DMS79 (cell line): Measurements from ENCODE around the gene RRP9.
"Not testable (repeated sequence)": the region's sequence is repeated elsewhere in the genome, so short reads cannot be mapped to it uniquely, and the experiment has no call there.

Source experiments
- DNase-seq: peaks from one replicate; lab custom pipeline; 2025; lab: John Stamatoyannopoulos, UW

The RRP9 gene, protein sequence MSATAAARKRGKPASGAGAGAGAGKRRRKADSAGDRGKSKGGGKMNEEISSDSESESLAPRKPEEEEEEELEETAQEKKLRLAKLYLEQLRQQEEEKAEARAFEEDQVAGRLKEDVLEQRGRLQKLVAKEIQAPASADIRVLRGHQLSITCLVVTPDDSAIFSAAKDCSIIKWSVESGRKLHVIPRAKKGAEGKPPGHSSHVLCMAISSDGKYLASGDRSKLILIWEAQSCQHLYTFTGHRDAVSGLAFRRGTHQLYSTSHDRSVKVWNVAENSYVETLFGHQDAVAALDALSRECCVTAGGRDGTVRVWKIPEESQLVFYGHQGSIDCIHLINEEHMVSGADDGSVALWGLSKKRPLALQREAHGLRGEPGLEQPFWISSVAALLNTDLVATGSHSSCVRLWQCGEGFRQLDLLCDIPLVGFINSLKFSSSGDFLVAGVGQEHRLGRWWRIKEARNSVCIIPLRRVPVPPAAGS

DNA sequence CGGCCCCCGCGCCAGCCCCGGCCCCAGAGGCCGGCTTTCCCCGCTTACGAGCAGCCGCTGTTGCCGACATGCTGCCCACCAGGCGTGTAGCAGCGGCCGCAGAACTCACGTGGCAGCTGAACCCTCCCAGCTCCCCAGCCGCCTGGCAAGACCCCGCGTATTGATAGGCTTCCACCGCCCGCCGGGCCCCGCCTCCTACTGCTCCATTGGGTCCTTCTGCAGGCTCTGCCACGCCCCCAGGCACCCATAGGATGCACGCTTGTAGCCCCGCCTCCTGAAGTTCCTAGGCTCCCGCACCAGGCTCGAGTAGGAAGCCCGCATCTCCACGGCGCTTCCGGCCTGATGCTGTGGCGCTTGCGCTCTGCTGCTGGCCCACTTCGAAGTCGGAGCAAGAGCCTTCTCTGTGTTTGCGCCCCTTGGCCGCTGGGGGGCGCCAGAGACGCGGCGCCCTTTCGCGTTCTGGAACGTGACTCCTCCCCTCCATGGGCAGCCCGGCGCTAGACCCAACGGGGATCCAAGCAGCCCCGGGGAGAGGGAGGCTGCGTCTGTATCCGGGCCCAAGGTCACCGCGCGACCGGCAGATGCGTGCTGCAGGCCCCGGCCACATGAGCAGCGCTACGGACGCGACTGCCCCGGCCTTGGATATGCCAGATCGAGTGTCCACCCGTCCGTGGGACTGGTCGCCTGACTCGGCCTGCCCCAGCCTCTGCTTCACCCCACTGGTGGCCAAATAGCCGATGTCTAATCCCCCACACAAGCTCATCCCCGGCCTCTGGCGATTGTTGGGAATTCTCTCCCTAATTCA, at the start of gene RRP9, which contains the start of gene PARP3:
Gene RRP9 (minus strand): TSS at position 107 of the 805 bp plus-strand sequence. CDS start 37 bp downstream, at position 70.
Gene PARP3 (plus strand): TSS at position 566 of the 805 bp plus-strand sequence. CDS start 993 bp downstream, outside the sequence.
- peak; percentile 94 for DNase-seq

DNA sequence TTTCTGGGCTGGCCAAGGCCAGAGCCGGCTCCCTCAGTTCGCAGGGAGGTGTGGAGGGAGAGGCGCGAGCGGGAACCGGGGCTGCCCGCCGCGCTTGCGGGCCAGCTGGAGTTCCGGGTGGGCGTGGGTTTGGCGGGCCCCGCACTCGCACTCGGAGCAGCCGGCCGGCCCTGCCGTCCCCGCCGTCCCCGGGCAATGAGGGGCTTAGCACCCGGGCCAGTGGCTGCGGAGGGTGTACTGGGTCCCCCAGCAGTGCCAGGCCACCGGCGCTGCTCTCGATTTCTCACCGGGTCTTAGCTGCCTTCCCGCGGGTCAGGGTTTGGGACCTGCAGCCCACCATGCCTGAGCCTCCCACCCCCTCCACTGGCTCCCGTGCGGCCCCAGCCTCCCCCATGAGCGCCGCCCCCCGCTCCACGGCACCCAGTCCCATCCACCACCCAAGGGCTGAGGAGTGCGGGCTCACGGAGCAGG, 48.8 kb upstream of the RRP9 start:
- DNase-seq, result not testable (repeated sequence)

DNA sequence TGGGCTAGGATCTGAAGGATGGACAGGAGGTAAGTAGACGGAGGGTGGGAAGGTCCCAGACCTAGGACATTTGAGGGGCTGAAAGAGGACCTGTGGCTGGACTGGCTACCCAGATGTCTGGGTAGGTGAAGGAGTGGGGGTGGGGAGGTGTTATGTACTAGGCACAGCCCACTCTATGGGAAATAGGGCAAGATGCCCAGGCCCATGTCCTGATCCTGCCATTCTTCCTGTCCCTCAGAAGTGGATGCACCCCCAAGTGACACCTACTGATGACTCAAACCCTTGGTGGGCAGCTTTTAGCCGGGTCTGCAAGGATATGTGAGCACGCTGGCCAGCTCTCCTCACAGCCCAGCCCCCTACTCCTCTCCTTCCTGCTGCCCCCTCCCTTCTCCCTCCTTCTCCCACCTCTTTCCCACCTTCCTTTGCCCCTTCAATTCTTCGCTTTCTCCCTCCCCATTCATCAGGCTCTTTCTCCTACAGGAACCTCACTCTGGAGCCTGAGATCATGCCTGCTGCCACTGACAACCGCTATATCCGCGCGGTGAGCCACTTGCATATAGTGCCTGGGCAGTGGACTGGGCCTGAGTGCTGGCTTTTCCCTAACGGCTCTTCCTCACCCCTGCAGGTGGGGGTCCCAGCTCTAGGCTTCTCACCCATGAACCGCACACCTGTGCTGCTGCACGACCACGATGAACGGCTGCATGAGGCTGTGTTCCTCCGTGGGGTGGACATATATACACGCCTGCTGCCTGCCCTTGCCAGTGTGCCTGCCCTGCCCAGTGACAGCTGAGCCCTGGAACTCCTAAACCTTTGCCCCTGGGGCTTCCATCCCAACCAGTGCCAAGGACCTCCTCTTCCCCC, 46.8 kb upstream of the RRP9 start:
- DNase-seq, result no peak

DNA sequence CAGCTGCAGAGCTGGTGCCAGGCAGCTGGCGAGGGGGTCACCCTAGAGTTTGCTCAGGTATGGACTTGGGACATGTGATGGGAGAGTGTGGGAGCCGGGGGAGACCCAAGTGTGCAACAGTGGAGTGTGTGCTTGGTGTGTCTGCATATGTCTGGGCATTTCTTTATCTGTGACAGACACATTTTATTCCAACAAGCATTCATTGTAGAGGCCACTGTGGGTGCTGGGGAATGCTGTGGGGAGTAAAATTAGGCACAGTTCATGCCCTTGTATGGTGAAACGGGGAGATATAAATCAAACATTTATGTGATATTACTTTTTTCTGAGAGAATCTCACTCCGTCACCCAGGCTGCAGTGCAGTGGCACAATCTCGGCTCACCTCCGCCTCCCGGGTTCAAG, 45.9 kb upstream of the RRP9 start:
- DNase-seq, result no peak

DNA sequence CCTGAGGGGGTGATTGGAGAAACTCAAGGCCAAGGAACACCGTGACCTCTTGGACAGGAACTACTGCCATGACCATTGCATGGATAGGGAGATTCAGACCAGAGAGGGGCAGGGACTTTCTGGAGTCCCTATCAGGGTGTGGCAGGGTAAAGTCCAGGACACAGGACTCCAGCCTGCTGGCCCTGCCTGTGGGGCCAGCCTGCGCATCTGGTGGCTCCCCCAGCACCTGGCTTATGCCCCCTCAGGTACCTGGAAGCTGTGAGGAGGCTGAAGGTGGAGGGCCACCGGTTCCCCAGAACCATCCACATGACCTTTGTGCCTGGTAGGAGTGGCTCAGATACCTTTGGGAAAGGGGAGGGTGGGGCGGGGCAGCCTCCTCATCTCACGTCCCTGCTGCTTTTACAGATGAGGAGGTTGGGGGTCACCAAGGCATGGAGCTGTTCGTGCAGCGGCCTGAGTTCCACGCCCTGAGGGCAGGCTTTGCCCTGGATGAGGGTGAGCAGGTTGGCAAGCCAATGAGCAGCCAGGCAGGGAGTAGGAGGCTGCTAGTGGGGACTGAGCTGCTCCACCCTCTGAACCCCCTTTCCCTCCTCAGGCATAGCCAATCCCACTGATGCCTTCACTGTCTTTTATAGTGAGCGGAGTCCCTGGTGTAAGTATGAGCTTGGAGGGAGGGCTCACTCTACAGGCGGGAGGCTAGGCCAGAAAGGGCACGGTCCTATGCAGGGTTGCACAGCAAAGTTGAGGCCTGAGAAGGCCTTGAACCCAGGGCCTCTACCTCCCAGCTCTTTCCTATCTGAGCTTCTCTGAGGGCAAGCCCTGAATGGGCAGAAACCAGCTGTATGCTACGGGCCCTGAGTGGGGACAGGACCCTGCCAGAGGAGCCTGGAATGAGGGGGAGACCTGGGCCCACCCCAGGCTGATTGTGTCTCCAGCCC, 44.6 kb upstream of the RRP9 start:
- DNase-seq, result no peak

DNA sequence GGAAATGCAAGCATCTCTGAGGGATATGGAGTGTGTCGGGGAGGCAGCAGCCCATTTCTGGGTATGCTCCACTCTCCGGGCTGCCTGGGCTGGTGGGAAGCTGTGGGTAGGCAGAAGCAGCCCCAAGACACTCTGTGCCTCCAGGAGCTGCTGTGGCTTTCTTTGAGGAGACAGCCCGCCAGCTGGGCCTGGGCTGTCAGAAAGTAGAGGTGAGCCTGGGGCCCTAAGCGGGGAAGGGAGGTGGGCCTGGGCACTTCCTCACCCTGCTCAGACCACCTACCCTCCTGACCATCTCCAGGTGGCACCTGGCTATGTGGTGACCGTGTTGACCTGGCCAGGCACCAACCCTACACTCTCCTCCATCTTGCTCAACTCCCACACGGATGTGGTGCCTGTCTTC, 43.4 kb upstream of the RRP9 start:
- no peak for DNase-seq

DNA sequence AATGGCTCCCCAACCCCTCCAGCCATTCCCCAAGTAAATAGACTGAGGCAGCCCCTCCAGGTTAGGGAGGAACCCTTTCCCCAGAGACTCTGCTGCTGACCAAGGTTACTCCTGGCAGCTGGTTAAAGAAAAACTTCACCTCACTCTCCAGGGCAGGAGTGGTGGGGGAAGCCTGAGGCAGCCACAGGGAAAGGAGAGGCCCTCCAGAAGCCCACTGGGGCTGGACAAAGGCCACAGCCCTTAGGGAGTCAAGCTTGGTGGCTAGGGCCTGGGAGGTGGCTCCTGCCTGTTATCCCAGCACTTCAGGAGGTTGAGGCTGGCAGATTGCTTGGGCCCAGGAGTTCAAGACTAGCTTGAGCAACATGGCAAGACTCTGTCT, 42.6 kb upstream of the RRP9 start:
- DNase-seq, result no peak

DNA sequence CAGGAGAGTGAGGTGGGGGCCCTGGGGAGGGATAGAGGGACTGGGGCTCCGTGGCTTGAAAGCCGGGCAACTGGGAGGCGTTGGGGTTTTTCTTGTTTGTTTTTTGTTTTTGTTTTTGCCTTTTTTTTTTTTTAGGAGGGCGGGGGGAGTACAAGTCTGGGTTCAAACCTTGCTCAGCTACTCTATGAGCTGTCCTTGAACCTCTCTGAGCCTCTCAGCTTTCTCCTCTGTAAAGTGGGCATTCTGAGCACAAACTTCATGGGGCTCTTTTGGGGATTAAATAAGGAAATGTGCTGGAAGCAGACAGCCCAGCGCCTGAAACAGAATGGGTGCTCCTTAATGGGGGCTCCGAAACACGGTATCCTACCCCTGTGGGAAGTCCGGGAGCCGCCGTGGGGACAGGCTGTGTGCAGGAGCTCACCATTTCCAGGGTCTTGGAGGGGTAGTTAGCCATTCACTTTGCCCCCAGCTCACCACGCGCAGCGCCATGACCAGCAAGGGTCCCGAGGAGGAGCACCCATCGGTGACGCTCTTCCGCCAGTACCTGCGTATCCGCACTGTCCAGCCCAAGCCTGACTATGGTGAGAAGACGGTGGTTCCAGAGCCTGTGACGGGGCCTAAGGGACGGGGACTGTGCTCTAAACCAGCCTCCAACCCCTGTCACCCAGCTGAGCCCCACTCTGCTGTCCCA, 42.0 kb upstream of the RRP9 start:
- DNase-seq, result no peak

DNA sequence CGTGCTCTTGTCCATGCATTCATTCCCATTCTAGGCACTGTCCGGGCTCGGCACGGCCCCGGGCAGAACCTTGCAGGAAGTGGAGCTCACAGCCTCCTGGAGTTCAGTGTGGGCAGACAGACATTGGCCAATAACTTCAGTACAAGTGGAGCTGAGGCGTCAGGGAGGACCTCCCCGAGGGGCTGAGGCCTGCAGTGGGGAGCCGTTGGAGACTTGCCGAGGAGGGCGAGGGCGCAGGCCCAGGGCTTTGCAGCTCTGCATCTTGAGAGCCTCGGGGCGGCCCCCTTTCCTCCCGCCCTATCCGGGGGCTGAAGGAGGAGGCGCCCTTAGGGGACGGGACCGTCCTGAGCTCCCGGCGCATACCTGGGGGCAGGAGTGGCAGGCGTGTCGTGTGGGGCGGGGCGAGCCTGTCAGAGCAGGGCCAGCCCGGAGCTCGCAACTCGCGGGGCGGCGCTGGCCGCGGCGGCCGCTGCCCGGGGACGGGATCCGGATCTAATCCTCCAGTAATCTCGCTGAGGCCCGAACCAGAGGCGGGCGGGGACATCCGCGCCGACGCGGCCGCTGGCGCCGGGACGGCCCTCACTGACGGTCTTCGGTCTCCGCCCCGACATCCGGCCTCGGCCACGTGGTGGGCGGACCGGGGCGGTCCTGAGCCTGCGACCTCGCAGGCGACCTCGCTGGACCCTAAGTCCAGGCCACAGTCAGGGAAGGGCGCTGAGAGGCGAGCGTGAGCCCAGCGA, 41.3 kb upstream of the RRP9 start, which contains the start of gene ACY1:
Gene ACY1 (plus strand): TSS at position 698 of the 740 bp plus-strand sequence. CDS start 530 bp downstream, outside the sequence.
- DNase-seq, result peak; percentile 46

DNA sequence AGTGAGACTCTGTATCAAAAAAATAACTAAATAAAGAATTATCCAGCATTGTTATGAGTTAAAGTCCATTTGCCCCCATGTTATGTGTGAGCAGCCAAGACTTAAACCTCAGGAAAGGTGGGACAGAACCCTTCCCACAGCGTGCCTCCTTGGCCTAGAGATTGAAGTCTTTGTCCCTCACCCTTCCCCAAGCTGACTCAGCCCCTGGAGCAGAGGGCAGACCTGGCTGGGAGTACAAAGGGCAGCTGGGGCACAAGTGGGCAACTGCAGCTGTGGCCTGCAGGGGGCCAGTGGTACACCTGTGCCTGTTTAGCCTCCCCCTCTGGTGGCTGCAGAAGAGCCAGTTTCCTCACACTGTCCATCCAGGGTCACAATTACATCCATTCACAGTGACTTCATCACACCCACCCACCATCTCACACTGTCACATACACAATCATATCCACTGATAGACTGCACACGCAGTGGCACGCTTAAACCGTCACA, 40.7 kb upstream of the RRP9 start:
- DNase-seq, result peak; percentile 11

DNA sequence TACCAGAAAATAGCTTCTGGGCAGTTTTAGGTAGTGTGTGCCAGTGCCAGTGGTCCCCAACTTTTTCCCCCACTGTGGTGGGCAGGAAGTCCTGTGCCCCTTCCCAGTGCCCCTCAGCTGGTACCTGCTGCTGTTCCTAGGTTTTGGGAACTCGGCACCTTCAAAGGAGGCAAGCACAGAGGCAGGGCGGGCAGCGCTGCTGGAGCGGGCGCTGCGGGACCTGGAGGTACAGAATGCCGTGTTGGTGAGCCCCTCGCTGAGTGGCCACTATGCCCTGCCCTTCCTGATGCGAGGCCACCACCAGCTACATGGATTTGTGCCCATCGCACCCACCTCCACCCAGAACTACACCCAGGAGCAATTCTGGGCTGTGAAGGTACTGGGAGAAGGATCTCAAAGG, 38.5 kb upstream of the RRP9 start:
- no peak for DNase-seq

DNA sequence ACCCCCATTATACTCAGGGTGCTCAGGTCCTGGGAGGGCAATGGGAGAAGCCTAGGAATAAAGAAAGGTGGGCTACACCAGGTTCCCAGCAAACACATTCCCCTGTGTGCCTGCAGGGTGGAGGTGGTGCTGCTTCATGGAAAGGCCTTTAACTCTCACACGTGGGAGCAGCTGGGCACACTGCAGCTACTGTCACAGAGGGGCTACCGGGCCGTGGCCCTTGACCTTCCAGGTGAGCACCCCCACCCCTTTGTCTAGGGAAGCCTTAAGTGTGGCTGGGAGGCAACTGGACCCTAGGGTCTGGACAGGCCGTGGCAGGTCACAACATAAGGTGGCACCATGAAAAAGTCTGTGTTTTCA, 36.4 kb upstream of the RRP9 start:
- no peak for DNase-seq

DNA sequence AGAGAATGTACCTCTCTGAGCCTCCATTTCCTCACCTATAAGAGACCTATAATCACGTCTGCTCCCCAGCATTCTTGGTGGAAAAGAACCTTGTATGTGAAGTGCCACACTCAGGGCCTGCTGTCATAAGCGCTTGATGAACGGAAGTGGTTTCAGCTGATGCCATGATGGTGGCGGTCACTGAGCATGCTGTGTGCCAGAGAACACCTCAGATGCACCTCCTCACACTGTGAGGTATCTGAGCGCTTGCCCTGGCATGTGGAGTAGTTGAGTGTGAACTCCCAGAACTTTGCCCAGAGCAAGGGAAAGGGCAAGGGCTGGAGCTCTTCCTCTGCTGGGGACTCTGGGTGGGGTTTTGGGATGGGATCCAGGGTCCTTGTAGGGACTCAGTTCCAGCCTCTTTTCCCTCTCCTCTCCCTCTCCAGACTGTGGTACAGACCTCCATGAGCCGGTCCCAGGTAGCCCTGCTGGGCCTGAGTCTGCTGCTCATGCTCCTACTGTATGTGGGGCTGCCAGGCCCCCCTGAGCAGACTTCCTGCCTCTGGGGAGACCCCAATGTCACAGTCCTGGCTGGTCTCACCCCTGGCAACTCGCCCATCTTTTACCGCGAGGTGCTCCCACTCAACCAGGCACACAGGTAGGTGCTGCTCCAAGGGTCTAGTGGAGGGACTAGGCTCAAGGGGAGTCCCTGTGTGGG, 35.9 kb upstream of the RRP9 start:
- DNase-seq, result no peak

DNA sequence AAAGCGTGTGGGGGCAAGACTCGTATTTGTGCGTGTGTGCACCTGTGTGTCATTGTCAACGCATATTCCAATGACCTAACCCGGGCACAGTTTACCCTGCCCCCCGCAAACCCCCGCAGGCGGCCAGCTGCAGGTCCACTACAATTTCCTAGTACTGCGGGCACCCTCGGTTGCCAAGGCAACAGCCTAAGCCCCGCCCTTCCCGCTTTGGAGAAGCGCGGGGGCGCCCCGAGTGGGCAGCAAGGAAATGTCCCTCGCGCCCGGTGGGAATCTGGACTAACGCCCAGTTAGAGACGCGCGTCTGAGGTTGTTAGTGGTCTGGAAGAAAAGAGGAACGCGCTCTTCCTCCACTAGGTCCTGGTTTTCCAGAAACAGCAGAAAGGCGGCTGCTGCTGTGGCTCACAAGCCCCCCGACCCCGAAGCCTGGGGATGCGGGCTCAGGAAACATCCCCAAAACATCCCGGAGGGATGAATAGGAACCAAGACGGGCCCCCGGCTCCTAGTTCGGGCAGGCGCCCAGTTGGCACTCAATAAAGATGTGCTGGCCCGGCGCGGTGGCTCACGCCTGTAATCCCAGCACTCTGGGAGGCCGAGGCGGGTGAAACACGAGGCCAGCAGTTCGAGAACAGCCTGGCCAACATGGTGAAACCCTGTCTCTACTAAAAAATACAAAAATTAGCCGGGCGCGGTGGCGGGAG, 34.3 kb upstream of the RRP9 start:
- DNase-seq, result no peak

DNA sequence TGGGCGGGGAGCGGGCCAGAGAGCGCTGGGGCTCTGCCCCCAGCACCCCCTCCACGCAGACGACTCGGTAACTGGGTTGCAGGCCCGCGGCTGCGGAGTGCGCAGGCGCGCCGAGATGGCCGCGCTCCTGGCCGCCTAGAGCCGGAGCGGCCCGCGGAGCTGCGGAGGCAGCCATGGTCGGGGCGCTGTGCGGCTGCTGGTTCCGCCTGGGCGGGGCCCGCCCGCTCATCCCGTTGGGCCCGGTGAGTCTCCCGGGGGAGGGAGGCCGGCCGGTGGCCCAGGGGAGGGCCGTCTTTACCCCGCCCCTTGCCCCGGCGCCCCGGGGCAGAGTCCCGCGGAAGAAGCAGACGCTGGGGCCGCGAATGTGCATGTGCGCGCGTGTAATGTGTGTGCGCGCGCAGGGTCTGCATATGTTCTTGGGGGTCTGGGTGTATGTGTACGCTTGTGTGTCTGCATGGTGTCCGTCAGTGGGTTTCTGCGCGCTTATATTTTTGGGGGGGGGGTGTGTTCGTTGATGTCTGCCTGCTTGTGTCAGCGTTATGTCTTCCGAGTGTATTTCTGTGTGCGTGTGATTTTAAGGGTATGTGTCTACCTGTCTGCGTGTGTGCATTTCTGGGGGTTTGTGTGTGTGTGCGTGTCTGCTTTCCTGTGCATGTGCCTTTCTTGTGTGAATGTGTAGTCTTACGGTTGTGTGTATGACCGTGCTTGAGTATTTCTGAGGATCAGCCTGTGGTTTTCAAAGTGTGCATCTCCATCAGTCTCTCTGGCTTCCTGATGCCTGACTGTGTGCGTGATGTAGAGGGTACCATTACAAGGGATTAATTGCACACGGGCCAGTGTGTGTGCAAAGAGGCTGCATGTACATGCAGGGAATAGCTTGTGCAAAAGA, 33.5 kb upstream of the RRP9 start, which contains the start of gene ABHD14A:
Gene ABHD14A (plus strand): TSS at position 102 of the 889 bp plus-strand sequence. CDS start 72 bp downstream, at position 174.
- DNase-seq, result no peak

DNA sequence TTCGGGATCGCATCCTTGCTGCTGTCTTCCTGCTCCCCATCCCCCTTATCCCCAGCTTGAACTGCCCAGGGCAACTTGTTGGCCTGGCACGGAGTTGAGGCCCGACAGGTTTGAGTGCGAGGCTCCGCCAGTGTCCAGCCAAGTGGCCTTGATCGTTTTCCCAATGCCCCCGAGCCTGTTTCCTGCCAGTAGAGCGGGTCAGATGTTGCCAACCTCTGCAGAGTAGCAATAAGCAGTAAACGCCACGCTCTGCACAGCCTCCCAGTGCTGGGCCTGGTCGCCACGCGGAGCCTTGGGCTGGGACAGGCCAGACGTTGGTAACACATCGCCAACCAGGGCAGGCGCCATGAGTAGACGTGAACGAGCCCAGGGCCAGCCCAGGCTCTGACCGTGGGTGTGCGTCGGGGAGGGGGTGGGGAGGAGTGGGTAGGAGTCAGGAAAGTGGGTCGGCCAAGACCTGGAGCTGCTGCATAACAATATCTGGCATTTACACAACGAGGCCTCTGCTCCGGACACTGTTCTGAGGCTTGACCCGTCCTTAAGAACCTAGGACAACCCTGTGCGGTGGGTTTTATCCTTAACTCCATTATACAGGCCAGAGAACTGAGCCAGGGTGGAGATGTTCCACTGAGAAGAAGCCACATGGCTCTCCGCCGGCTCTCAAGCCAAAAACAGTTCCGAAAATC, 32.7 kb upstream of the RRP9 start:
- DNase-seq, result no peak
